HEK293 (cell line): ENCODE data around the gene TTC24.

ENCODE experiments used
- MZF1 ChIP-seq: fragments of 450-650 bp; formaldehyde crosslinking; IDR thresholded peaks from 2 replicates; pipeline ENCODE4 v1.5.1; 2017; ENCODE audit warnings: missing biosample characterization, missing genetic modification characterization, borderline replicate concordance
- SALL2 ChIP-seq: fragments of 450-650 bp; formaldehyde crosslinking; IDR thresholded peaks from 2 replicates; pipeline ENCODE4 v1.5.0; 2017; ENCODE audit warnings: missing biosample characterization, mild to moderate bottlenecking, missing genetic modification characterization, borderline replicate concordance
- ZFP41 ChIP-seq: fragments of 450-650 bp; formaldehyde crosslinking; IDR thresholded peaks from 2 replicates; pipeline ENCODE4 v1.5.1; 2016; ENCODE audit warnings: missing biosample characterization, missing genetic modification characterization, borderline replicate concordance
- ZNF114 ChIP-seq: fragments of 450-650 bp; formaldehyde crosslinking; IDR thresholded peaks from 2 replicates; pipeline ENCODE4 v1.5.0; 2017; ENCODE audit warnings: missing biosample characterization, missing genetic modification characterization
- ZNF23 ChIP-seq: fragments of 450-650 bp; formaldehyde crosslinking; IDR thresholded peaks from 2 replicates; pipeline ENCODE4 v1.5.1; 2016; ENCODE audit warnings: missing biosample characterization, missing genetic modification characterization, borderline replicate concordance
- TF ChIP-seq, protein P1 (sequence below): fragments of 450-650 bp; IDR thresholded peaks from 2 replicates; pipeline ENCODE4 v1.5.1; 2018; ENCODE audit warnings: missing biosample characterization, mild to moderate bottlenecking, missing genetic modification characterization
- TF ChIP-seq, protein P2 (sequence below): fragments of 450-650 bp; formaldehyde crosslinking; IDR thresholded peaks from 2 replicates; pipeline ENCODE4 v1.5.1; 2016; ENCODE audit warnings: missing biosample characterization, missing genetic modification characterization
- TF ChIP-seq, protein P3 (sequence below): fragments of 450-650 bp; formaldehyde crosslinking; IDR thresholded peaks from 2 replicates; pipeline ENCODE4 v1.5.1; 2016; ENCODE audit warnings: missing biosample characterization, missing genetic modification characterization, low read depth

DNA sequence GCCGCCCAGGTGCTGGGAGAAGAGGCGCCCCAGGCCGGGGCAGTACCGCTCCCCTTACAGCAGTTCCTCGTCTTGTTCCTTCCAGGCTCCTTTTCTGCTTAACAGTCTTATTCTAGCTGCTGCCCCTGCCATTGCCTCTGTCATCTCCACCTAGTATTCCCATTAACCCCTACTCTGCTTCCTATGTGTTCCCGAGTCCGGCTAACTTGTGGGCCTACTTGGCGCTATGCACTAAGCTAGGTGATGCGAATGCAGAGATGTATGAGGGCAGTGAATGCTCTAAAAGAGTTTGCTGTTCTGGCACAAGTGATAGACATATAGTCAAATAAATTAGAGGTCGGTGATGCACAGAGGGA lies 6.9 kb upstream of the TTC24 start:
- TF ChIP-seq MZF1 (tag by site-specific recombination) (no peak), ZNF114 (tag by site-specific recombination) (no peak), ZFP41 (tag by site-specific recombination) (no peak), SALL2 (tag by site-specific recombination) (no peak), ZNF23 (no peak)
- TF ChIP-seq, protein P1, sequence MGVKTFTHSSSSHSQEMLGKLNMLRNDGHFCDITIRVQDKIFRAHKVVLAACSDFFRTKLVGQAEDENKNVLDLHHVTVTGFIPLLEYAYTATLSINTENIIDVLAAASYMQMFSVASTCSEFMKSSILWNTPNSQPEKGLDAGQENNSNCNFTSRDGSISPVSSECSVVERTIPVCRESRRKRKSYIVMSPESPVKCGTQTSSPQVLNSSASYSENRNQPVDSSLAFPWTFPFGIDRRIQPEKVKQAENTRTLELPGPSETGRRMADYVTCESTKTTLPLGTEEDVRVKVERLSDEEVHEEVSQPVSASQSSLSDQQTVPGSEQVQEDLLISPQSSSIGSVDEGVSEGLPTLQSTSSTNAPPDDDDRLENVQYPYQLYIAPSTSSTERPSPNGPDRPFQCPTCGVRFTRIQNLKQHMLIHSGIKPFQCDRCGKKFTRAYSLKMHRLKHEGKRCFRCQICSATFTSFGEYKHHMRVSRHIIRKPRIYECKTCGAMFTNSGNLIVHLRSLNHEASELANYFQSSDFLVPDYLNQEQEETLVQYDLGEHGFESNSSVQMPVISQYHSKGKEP = no peak
- TF ChIP-seq, protein P2, sequence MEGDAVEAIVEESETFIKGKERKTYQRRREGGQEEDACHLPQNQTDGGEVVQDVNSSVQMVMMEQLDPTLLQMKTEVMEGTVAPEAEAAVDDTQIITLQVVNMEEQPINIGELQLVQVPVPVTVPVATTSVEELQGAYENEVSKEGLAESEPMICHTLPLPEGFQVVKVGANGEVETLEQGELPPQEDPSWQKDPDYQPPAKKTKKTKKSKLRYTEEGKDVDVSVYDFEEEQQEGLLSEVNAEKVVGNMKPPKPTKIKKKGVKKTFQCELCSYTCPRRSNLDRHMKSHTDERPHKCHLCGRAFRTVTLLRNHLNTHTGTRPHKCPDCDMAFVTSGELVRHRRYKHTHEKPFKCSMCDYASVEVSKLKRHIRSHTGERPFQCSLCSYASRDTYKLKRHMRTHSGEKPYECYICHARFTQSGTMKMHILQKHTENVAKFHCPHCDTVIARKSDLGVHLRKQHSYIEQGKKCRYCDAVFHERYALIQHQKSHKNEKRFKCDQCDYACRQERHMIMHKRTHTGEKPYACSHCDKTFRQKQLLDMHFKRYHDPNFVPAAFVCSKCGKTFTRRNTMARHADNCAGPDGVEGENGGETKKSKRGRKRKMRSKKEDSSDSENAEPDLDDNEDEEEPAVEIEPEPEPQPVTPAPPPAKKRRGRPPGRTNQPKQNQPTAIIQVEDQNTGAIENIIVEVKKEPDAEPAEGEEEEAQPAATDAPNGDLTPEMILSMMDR = no peak
- TF ChIP-seq, protein P3, sequence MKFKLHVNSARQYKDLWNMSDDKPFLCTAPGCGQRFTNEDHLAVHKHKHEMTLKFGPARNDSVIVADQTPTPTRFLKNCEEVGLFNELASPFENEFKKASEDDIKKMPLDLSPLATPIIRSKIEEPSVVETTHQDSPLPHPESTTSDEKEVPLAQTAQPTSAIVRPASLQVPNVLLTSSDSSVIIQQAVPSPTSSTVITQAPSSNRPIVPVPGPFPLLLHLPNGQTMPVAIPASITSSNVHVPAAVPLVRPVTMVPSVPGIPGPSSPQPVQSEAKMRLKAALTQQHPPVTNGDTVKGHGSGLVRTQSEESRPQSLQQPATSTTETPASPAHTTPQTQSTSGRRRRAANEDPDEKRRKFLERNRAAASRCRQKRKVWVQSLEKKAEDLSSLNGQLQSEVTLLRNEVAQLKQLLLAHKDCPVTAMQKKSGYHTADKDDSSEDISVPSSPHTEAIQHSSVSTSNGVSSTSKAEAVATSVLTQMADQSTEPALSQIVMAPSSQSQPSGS (tag by site-specific recombination) = no peak
